ENCODE measurements around the gene TFAP2A. TPM values are rescaled to one million over a fixed set of nuclear protein-coding genes. Genes with fewer than 3 reads are reported as not detected.

The TFAP2A gene
- total and polyA plus RNA-seq, 7 experiments from 2014 or later = not detected

- Histone ChIP-seq H3K27me3 (ENCODE audit: control insufficient read depth in 2 of 2, insufficient read depth in 2 of 2, low read length in 2 of 2) (peaks cover 10 to 42% of the 10 kb centered on the region in 2 donors), H3K27ac (ENCODE audit: low read depth, low read length) (no peak overlapping the region), H3K9me3 (ENCODE audit: control insufficient read depth in 2 of 3, low read length in 3 of 3) (peaks cover 0 to 5% (median 0%) of the 10 kb centered on the region in 3 experiments), H3K4me1 (ENCODE audit: control insufficient read depth in 2 of 2, insufficient read depth in 2 of 2, low read length in 2 of 2) (peaks cover 0 to 16% of the 10 kb centered on the region in 2 donors), H3K4me3 (ENCODE audit: low read length) (no peak overlapping the region), H3K36me3 (ENCODE audit: control insufficient read depth in 2 of 3, insufficient read depth in 3 of 3, low read length in 3 of 3) (no peaks in the 10 kb centered on the region)
- DNase-seq (no peak), ATAC-seq (no peak)
- Mint-ChIP-seq H3K36me3 (peaks cover 3 to 16% (median 5%) of the 10 kb centered on the region in 5 donors), H3K27me3 (peaks cover 75 to 94% (median 90%) of the 10 kb centered on the region in 5 donors), H3K4me3 (peak overlapping the region in 4 of 10 donors; percentile 21 to 38 (median 29)), H3K4me1 (peaks cover 10 to 32% (median 20%) of the 10 kb centered on the region in 7 donors), H3K27ac (peak overlapping the region in 1 of 9 donors; percentile 64), H3K9me3 (peaks cover 0 to 23% (median 5%) of the 10 kb centered on the region in 11 donors)
- intact Hi-C loops (cut with micrococcal nuclease) = no loop called here
- ChIA-PET POLR2A (no interaction called here), CTCF (no interaction called here)
Observed at GRCh38 chr6:10421158-10421920, 6.5 kb upstream of the TFAP2A start.

- intact Hi-C loops (cut with micrococcal nuclease) = no loop called here
- peaks cover 79 to 98% (median 94%) of the 10 kb centered on the region in 5 donors for H3K27me3 Mint-ChIP-seq
- no peaks in the 10 kb centered on the region for H3K36me3 ChIP-seq (ENCODE audit: control insufficient read depth in 2 of 3, insufficient read depth in 3 of 3, low read length in 3 of 3)
- H3K4me3 ChIP-seq (ENCODE audit: low read length) = no peak overlapping the region
- H3K36me3 Mint-ChIP-seq = peaks cover 3 to 16% (median 5%) of the 10 kb centered on the region in 5 donors
- no peak overlapping the region for H3K27ac Mint-ChIP-seq
- H3K27ac ChIP-seq (ENCODE audit: low read depth, low read length) = no peak overlapping the region
- peaks cover 0 to 9% of the 10 kb centered on the region in 2 donors for H3K4me1 ChIP-seq (ENCODE audit: control insufficient read depth in 2 of 2, insufficient read depth in 2 of 2, low read length in 2 of 2)
- DNase-seq (no peak), ATAC-seq (no peak)
- H3K9me3 ChIP-seq (ENCODE audit: control insufficient read depth in 2 of 3, low read length in 3 of 3) = peaks cover 0 to 9% (median 0%) of the 10 kb centered on the region in 3 experiments
- CTCF ChIA-PET = no interaction called here
- H3K9me3 Mint-ChIP-seq = peaks cover 0 to 29% (median 5%) of the 10 kb centered on the region in 11 donors
- H3K27me3 ChIP-seq (ENCODE audit: control insufficient read depth in 2 of 2, insufficient read depth in 2 of 2, low read length in 2 of 2) = peaks cover 17 to 49% of the 10 kb centered on the region in 2 donors
- POLR2A ChIA-PET = no interaction called here
- peaks cover 10 to 33% (median 20%) of the 10 kb centered on the region in 7 donors for H3K4me1 Mint-ChIP-seq
- H3K4me3 Mint-ChIP-seq = peak overlapping the region in 2 of 10 donors; percentile 12 to 20
Observed at GRCh38 chr6:10420546-10421157, 5.8 kb upstream of the TFAP2A start.

DNA sequence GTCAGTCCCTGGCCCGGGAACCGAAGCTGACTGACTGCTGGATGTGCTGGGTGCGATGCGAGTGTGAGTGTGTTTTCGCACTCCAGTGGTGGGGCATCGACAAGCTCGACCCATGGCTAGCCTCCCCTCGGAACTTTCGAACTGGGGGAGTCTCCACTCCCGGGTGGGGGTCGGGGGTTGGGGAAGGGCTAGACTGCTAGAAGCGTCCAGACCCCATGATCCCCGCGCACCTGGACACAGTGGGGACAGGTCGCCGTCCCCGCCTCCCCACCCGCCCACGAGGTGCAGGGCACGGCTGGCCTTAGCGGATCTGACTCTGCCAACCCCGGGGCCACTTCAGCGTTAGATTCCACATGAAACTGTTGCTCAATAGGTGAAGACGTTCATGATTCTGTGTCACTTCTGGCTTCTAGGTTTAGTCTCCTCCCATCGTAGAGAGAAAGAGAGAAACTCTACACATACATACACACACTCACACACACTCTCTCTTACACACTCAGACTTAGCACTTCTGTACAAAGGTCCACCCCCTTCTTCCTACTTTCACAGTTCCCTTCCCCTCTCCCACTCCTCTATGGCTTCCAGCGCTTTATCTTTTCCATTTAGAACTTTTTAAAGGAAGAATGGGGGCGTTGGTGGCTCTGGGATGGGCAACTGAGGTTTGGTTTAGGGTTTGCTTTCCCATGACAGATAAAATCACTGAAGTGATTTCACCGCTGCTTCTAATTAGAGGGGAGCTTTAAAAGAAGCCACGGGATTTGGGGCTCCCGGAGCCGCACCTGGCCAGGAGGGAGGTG lies 5.1 kb upstream of the TFAP2A start:
- Mint-ChIP-seq H3K4me3 (peak overlapping the region in 4 of 10 donors; percentile 20 to 48 (median 34)), H3K27ac (peak overlapping the region in 3 of 9 donors; percentile 6 to 64 (median 46)), H3K36me3 (peaks cover 3 to 16% (median 5%) of the 10 kb centered on the region in 5 donors), H3K4me1 (peaks cover 15 to 34% (median 21%) of the 10 kb centered on the region in 7 donors), H3K9me3 (peaks cover 0 to 35% (median 10%) of the 10 kb centered on the region in 11 donors), H3K27me3 (peaks cover 79 to 98% (median 95%) of the 10 kb centered on the region in 5 donors)
- Histone ChIP-seq H3K36me3 (ENCODE audit: control insufficient read depth in 2 of 3, insufficient read depth in 3 of 3, low read length in 3 of 3) (no peaks in the 10 kb centered on the region), H3K4me1 (ENCODE audit: control insufficient read depth in 2 of 2, insufficient read depth in 2 of 2, low read length in 2 of 2) (peaks cover 0 to 10% of the 10 kb centered on the region in 2 donors), H3K27me3 (ENCODE audit: control insufficient read depth in 2 of 2, insufficient read depth in 2 of 2, low read length in 2 of 2) (peaks cover 23 to 52% of the 10 kb centered on the region in 2 donors), H3K4me3 (ENCODE audit: low read length) (no peak overlapping the region), H3K9me3 (ENCODE audit: control insufficient read depth in 2 of 3, low read length in 3 of 3) (peaks cover 0 to 16% (median 0%) of the 10 kb centered on the region in 3 experiments), H3K27ac (ENCODE audit: low read depth, low read length) (no peak overlapping the region)
- DNase-seq (no peak), ATAC-seq (no peak)
- ChIA-PET POLR2A (no interaction called here), CTCF (no interaction called here)
- intact Hi-C loops (cut with micrococcal nuclease) = loop anchor here (2.0 to 10.0 kb wide), 3 partner anchors 15 to 465 kb away; partner anchors contain the start of genes GCM2 (in 1 of the 2) and SYCP2L (in 1 of the 2)

- intact Hi-C loops (cut with micrococcal nuclease) = loop anchor here (2.0 to 10.0 kb wide), 3 partner anchors 14 to 466 kb away; partner anchors contain the start of genes GCM2 (in 1 of the 2) and SYCP2L (in 1 of the 2)
Observed at GRCh38 chr6:10418862-10419748, 4.2 kb upstream of the TFAP2A start.

GRCh38 chr6:10418361-10418861 lies 3.5 kb upstream of the TFAP2A start:
- CTCF ChIA-PET = no interaction called here
- peaks cover 0 to 28% (median 0%) of the 10 kb centered on the region in 3 experiments for H3K9me3 ChIP-seq (ENCODE audit: control insufficient read depth in 2 of 3, low read length in 3 of 3)
- no peak overlapping the region for H3K27ac ChIP-seq (ENCODE audit: low read depth, low read length)
- Mint-ChIP-seq H3K27me3 (peaks cover 78 to 98% (median 94%) of the 10 kb centered on the region in 5 donors), H3K9me3 (peaks cover 0 to 36% (median 12%) of the 10 kb centered on the region in 11 donors), H3K4me1 (peaks cover 26 to 45% (median 32%) of the 10 kb centered on the region in 7 donors), H3K4me3 (peak overlapping the region in 1 of 10 donors; percentile 98), H3K36me3 (peaks cover 3 to 18% (median 5%) of the 10 kb centered on the region in 5 donors), H3K27ac (no peak overlapping the region)
- ATAC-seq (no peak), DNase-seq (no peak)
- peaks cover 33 to 59% of the 10 kb centered on the region in 2 donors for H3K27me3 ChIP-seq (ENCODE audit: control insufficient read depth in 2 of 2, insufficient read depth in 2 of 2, low read length in 2 of 2)
- POLR2A ChIA-PET = no interaction called here
- no peaks in the 10 kb centered on the region for H3K36me3 ChIP-seq (ENCODE audit: control insufficient read depth in 2 of 3, insufficient read depth in 3 of 3, low read length in 3 of 3)
- H3K4me3 ChIP-seq (ENCODE audit: low read length) = no peak overlapping the region
- peaks cover 2 to 25% of the 10 kb centered on the region in 2 donors for H3K4me1 ChIP-seq (ENCODE audit: control insufficient read depth in 2 of 2, insufficient read depth in 2 of 2, low read length in 2 of 2)
- intact Hi-C loops (cut with micrococcal nuclease) = loop anchor here (2.0 to 10.0 kb wide), 3 partner anchors 14 to 466 kb away; partner anchors contain the start of genes GCM2 (in 1 of the 2) and SYCP2L (in 1 of the 2)

More at GRCh38 chr6:10418862-10419748, 4.2 kb upstream of the TFAP2A start:
- peaks cover 0 to 18% of the 10 kb centered on the region in 2 donors for H3K4me1 ChIP-seq (ENCODE audit: control insufficient read depth in 2 of 2, insufficient read depth in 2 of 2, low read length in 2 of 2)
- Mint-ChIP-seq H3K27ac (peak overlapping the region in 2 of 9 donors; percentile 43 to 63), H3K4me3 (no peak overlapping the region), H3K36me3 (peaks cover 3 to 16% (median 5%) of the 10 kb centered on the region in 5 donors), H3K9me3 (peaks cover 0 to 34% (median 11%) of the 10 kb centered on the region in 11 donors), H3K27me3 (peaks cover 77 to 98% (median 94%) of the 10 kb centered on the region in 5 donors), H3K4me1 (peaks cover 19 to 39% (median 26%) of the 10 kb centered on the region in 7 donors)
- ChIA-PET CTCF (no interaction called here), POLR2A (no interaction called here)
- ATAC-seq (no peak), DNase-seq (no peak)
- peaks cover 27 to 52% of the 10 kb centered on the region in 2 donors for H3K27me3 ChIP-seq (ENCODE audit: control insufficient read depth in 2 of 2, insufficient read depth in 2 of 2, low read length in 2 of 2)
- no peaks in the 10 kb centered on the region for H3K36me3 ChIP-seq (ENCODE audit: control insufficient read depth in 2 of 3, insufficient read depth in 3 of 3, low read length in 3 of 3)
- no peak overlapping the region for H3K4me3 ChIP-seq (ENCODE audit: low read length)
- H3K27ac ChIP-seq (ENCODE audit: low read depth, low read length) = no peak overlapping the region
- H3K9me3 ChIP-seq (ENCODE audit: control insufficient read depth in 2 of 3, low read length in 3 of 3) = peaks cover 0 to 24% (median 0%) of the 10 kb centered on the region in 3 experiments
